ENCODE measurements around the gene MPP1. TPM values are rescaled to one million over a fixed set of nuclear protein-coding genes. Genes with fewer than 3 reads are reported as not detected.

Gene MPP1
- total and polyA plus RNA-seq, 9 of the 15 experiments (the other 6 are each of a cell fraction or from before 2014, with no cell fraction given), result 227 to 395 (median 283) TPM

DNA sequence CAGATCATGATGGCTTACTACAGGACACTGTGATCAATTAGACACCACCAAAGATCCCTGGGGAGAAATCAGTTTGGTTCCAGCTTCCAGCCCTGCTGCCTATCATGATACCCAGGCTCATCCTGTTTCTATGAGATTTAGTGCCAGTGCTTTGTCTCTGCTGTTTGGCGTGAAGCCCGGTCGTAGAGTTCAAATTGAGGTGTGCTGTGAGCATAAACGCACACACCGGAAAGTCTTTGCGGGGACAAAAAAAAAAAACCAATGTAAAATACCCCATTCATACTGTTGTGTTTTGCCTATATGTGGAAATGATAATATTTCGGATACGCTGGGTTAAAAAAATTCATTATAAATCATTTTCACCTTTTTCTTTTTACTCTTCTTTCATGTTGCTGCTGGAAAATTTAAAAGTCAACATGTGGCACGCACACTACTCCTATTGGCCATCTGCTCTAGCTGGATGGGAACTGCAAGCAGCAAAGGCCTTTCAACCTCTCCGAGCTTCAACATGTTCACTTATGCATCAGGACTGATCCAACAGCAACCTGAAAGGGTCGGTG is 43.2 kb downstream of the MPP1 start (continued):
- TF ChIP-seq NFIC (IDR thresholded peaks at IDR 0.05) (peak; percentile 65), POLR2B (IDR thresholded peaks at IDR 0.05; ENCODE audit: low read depth, partially characterized antibody) (peak; percentile 78), MYBL2 (IDR thresholded peaks at IDR 0.05; ENCODE audit: low read depth) (peak; percentile 69), MYBL2 (CRISPR knock-in tag; IDR thresholded peaks at IDR 0.05; ENCODE audit: borderline replicate concordance) (no peak), GTF2E2 (tag; IDR thresholded peaks at IDR 0.05) (0 out of 2 replicates have a peak, but pooled peaks have one; percentile 31), NCOR1 (IDR thresholded peaks at IDR 0.05) (peak; percentile 52), POLR2A (conservative IDR thresholded peaks at IDR 0.05) (peak; percentile 91; the same call in 1 of the 2 replicates)
- TF ChIP-seq, protein P1, sequence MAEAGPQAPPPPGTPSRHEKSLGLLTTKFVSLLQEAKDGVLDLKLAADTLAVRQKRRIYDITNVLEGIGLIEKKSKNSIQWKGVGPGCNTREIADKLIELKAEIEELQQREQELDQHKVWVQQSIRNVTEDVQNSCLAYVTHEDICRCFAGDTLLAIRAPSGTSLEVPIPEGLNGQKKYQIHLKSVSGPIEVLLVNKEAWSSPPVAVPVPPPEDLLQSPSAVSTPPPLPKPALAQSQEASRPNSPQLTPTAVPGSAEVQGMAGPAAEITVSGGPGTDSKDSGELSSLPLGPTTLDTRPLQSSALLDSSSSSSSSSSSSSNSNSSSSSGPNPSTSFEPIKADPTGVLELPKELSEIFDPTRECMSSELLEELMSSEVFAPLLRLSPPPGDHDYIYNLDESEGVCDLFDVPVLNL (CRISPR knock-in tag; IDR thresholded peaks at IDR 0.05; ENCODE audit: low read depth), result no peak
- TF ChIP-seq, protein P2, sequence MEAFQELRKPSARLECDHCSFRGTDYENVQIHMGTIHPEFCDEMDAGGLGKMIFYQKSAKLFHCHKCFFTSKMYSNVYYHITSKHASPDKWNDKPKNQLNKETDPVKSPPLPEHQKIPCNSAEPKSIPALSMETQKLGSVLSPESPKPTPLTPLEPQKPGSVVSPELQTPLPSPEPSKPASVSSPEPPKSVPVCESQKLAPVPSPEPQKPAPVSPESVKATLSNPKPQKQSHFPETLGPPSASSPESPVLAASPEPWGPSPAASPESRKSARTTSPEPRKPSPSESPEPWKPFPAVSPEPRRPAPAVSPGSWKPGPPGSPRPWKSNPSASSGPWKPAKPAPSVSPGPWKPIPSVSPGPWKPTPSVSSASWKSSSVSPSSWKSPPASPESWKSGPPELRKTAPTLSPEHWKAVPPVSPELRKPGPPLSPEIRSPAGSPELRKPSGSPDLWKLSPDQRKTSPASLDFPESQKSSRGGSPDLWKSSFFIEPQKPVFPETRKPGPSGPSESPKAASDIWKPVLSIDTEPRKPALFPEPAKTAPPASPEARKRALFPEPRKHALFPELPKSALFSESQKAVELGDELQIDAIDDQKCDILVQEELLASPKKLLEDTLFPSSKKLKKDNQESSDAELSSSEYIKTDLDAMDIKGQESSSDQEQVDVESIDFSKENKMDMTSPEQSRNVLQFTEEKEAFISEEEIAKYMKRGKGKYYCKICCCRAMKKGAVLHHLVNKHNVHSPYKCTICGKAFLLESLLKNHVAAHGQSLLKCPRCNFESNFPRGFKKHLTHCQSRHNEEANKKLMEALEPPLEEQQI (IDR thresholded peaks at IDR 0.05), result no peak
- TF ChIP-seq, protein P3, sequence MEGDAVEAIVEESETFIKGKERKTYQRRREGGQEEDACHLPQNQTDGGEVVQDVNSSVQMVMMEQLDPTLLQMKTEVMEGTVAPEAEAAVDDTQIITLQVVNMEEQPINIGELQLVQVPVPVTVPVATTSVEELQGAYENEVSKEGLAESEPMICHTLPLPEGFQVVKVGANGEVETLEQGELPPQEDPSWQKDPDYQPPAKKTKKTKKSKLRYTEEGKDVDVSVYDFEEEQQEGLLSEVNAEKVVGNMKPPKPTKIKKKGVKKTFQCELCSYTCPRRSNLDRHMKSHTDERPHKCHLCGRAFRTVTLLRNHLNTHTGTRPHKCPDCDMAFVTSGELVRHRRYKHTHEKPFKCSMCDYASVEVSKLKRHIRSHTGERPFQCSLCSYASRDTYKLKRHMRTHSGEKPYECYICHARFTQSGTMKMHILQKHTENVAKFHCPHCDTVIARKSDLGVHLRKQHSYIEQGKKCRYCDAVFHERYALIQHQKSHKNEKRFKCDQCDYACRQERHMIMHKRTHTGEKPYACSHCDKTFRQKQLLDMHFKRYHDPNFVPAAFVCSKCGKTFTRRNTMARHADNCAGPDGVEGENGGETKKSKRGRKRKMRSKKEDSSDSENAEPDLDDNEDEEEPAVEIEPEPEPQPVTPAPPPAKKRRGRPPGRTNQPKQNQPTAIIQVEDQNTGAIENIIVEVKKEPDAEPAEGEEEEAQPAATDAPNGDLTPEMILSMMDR (IDR thresholded peaks at IDR 0.05 in 2 of 3, conservative IDR thresholded peaks at IDR 0.05 in 1 of 3; ENCODE audit: insufficient read depth in 2 of 3, low read depth in 1 of 3, low read length in 3 of 3), result 0 out of 6 replicates have a peak, but pooled peaks of 1 of the 3 experiments have one; percentile 5
